GM12875 (cell line): ENCODE results near the gene ZFYVE28.

ENCODE experiments used
- H3K4me3 ChIP-seq: one replicate; pipeline ENCODE4 v1.5.1; 2011; ENCODE audit warnings: low read depth, low read length, control low read depth
- TF ChIP-seq, protein P1 (sequence below): IDR thresholded peaks from 2 replicates; pipeline ENCODE4 v1.5.1; 2011; ENCODE audit warnings: low read depth, mild to moderate bottlenecking, control low read depth, inconsistent platforms, low read length, moderate library complexity, borderline replicate concordance; ENCODE audit not compliant: insufficient read depth

Gene ZFYVE28

DNA sequence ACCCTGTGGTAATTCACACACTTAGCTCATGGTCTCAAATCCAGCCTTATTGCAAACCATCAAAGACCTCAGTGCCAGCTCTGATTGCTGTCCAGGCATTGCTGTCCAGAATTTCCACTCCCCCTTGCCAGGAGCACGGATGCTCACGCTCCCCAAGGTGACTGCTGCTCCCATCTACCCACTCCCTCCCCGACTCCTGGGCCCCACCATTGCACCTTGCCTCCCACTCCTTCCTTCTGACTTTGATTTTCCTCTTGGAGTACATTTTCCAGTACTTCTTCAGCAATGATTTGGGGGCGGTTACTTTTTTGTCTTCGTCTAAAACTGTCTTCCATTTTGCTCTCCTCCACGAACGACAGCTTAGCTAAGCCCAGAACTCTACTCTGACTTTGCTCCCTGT lies 11.5 kb downstream of the ZFYVE28 start:
- no peak overlapping the region for H3K4me3 ChIP-seq
- TF ChIP-seq, protein P1, sequence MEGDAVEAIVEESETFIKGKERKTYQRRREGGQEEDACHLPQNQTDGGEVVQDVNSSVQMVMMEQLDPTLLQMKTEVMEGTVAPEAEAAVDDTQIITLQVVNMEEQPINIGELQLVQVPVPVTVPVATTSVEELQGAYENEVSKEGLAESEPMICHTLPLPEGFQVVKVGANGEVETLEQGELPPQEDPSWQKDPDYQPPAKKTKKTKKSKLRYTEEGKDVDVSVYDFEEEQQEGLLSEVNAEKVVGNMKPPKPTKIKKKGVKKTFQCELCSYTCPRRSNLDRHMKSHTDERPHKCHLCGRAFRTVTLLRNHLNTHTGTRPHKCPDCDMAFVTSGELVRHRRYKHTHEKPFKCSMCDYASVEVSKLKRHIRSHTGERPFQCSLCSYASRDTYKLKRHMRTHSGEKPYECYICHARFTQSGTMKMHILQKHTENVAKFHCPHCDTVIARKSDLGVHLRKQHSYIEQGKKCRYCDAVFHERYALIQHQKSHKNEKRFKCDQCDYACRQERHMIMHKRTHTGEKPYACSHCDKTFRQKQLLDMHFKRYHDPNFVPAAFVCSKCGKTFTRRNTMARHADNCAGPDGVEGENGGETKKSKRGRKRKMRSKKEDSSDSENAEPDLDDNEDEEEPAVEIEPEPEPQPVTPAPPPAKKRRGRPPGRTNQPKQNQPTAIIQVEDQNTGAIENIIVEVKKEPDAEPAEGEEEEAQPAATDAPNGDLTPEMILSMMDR, result no peak

DNA sequence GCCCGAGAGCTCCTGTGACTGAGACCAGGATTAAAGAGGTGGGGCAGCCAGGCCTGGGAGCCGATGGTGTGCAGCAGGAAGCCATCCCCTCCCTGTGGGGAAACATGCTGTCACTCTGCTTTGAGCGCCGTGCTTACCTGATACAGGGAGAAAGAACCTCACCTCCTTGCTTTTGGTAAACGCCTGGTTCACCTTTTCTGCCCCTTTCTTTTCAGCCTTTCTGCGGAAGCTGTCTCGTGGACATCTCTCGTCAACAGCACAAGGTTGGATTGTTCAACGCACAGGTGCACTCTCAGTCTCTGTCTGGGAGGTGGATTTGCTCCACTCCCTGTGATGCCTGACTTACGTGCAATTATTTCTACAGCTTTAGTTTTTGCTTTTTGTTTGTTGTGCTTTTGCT lies 12.0 kb downstream of the ZFYVE28 start:
- no peak overlapping the region for H3K4me3 ChIP-seq
- TF ChIP-seq, protein P1, result no peak

DNA sequence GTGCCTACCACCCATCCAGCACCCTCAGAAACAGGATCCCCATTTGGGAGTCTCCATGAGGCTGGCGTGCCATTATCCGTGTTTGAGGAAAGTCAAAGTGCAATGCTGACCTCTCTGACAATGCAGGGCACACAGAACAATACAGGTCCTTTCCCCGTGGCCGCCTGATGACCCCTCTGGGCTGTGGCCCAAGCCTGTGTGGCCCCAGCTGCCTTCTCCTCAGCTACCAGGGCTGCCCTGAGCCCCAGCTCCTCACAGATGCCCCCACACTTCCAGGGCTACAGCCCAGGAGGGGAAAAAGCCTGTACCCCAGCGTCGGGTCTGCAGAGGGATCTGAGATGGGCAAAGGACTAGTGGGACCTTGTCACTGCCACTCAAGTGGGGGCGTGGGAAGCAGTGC lies 15.5 kb downstream of the ZFYVE28 start:
- no peak overlapping the region for H3K4me3 ChIP-seq

DNA sequence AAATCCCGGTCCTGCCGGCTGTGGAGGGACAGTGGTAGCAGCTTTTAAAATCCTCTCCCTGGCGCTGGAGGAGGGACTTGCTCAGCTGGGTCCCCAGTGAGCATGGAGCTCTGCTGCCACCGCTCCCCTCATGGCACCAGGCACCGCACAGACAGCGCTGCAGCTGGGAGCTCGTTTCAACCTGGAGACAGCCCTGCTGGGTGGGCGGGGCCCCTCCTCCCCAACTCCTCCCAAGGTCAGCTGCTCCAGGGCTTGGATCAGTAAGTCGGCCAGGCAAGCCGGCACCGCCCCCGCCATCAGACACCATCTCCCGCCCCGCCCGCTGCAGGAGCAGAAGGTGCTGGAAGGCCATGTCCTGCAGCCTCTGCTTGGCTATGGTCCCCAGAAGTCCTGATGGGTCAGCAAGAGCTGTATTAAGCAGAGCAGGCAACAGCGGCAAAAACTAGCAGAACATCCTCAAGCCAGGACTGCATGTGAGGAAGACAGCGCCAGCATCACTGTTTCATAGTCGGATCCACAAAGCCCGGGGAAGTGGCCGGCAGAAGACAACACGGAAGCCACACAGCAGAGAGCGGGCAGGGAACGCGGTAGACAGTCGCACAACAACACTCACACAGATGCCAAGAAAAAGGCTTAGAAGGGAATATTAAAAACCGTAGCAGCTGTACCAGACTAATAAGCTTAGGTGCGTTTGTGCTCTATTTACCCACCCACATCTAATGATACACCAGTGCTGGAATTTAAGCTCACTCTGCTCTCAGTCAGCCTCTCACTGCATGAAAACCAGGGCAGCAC lies 16.2 kb downstream of the ZFYVE28 start:
- H3K4me3 ChIP-seq, result no peak overlapping the region
- TF ChIP-seq, protein P1, result no peak

More for the DNA sequence above, 15.5 kb downstream of the ZFYVE28 start:
- TF ChIP-seq, protein P1, result no peak

DNA sequence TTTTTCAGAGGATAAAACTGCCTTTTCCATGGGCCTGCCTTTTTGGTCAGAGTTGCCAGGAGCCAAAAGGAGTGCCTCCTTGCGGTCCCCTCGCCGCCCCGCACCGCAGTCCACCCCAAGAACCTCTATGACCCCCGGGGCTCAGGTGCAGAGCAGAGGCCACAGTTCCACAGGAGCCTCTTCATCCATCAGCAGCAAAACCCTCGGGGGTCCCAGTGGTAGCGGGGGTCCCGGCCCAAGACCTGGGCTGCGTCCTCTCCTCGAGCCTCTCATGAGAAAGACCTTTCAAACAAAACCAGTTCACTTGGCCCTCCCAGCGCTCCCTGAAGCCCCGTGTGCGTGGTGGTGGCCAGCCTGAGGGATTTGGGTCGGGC lies 16.8 kb downstream of the ZFYVE28 start:
- TF ChIP-seq, protein P1, result no peak

DNA sequence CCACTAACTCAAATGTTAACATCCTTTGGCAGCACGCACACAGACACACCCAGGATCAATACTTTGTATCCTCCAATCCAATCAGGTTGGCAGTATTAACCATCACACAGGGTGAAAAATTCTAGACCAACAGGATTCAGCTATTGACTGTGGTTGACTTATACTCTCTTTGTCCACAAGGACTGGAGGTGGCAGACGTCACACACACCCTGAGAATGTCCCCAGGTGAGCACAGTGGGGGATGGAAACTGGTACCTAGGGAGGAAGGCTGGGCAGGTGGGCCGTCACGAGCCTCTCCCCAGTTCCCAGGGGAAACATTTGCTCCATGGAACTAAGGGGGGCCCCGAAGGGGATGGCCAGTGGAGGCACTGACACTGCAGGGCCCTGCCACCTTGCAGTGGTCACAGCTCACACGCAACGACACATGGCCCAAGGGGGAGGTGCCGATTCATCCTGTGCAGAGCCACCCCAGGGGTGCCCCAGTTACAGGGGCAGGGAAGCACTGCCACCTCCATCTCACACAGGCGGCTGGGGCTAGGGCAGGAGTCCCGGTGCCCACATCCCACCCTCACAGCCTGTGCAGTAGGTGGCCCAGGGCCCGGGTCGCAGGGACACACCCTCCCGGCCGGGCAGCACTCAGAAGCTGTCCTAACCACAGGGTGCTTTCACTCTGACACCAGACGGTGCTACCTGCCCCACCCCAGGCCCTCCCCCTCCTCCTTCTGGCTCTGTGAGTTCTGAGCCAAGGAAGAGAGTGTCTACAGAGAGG lies 17.4 kb downstream of the ZFYVE28 start:
- TF ChIP-seq, protein P1, result no peak

More for the DNA sequence above, 16.8 kb downstream of the ZFYVE28 start:
- H3K4me3 ChIP-seq, result no peak overlapping the region

More for the DNA sequence above, 17.4 kb downstream of the ZFYVE28 start:
- H3K4me3 ChIP-seq, result no peak overlapping the region
